Fibroblast of lung (primary cell): ENCODE measurements around the gene EIF4EBP2.

Source experiments
- CTCF ChIP-seq, 2 donors: IDR thresholded peaks in 1 of 2; conservative IDR thresholded peaks in 1 of 2; 1 replicate in 1 of 2; 2 replicates in 1 of 2; pipeline ENCODE4 v1.5.1; 2011 to 2012; ENCODE audit warnings: low read length in 2 of 2, control low read depth in 1 of 2, inconsistent platforms in 1 of 2, low read depth in 1 of 2, mild to moderate bottlenecking in 1 of 2
- EZH2 ChIP-seq: IDR thresholded peaks from 2 replicates; pipeline ENCODE4 v1.5.1; 2012; ENCODE audit warnings: low read length, control low read depth, mild to moderate bottlenecking; ENCODE audit errors: missing control alignments

GRCh38 chr10:70360215-70360614, 43.7 kb upstream of the EIF4EBP2 start:
- TF ChIP-seq CTCF (conservative IDR thresholded peaks at IDR 0.05 in 1 of 2, IDR thresholded peaks at IDR 0.05 in 1 of 2; ENCODE audit: low read depth in 1 of 2, low read length in 2 of 2) (no peak), EZH2 (no peak)
